ENCODE results near the gene BMPR1A. TPM values are rescaled to one million over a fixed set of nuclear protein-coding genes. Genes with fewer than 3 reads are reported as not detected.

The BMPR1A gene
- 3.3 TPM for total RNA-seq

DNA sequence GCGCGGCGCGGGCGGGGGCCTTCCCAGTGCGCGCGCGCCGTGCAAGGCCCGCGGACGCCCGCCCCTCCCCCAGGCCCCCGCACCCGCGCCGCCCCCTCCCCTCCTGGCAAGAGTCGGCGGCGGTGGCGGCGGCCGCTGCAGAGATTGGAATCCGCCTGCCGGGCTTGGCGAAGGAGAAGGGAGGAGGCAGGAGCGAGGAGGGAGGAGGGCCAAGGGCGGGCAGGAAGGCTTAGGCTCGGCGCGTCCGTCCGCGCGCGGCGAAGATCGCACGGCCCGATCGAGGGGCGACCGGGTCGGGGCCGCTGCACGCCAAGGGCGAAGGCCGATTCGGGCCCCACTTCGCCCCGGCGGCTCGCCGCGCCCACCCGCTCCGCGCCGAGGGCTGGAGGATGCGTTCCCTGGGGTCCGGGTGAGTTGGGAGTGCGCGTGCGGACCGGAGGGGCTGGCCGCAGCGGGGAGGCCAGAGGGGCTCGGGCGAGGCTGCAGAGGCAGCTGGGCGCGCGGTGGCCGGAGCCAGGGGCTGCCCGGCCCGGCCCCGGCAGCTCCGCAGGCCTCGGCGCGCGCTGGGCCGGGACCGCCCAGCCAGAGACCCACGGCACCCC, at the start of gene BMPR1A:
Gene BMPR1A, plus strand, starts transcription at position 109 of the 602 bp plus-strand sequence. CDS start 119,400 bp downstream, outside the sequence.
- no peaks in the 10 kb centered on the region for H3K9me3 ChIP-seq (ENCODE audit: low read depth, low read length)
- peaks cover 62% of the 10 kb centered on the region for H3K27me3 ChIP-seq (ENCODE audit: insufficient read depth, low read length)
- peak within 1 kb of the TSS; percentile 56 for H3K4me3 ChIP-seq (ENCODE audit: low read length)
- peaks cover 13% of the 10 kb centered on the region for H3K4me1 ChIP-seq (ENCODE audit: insufficient read depth, low read length)

DNA sequence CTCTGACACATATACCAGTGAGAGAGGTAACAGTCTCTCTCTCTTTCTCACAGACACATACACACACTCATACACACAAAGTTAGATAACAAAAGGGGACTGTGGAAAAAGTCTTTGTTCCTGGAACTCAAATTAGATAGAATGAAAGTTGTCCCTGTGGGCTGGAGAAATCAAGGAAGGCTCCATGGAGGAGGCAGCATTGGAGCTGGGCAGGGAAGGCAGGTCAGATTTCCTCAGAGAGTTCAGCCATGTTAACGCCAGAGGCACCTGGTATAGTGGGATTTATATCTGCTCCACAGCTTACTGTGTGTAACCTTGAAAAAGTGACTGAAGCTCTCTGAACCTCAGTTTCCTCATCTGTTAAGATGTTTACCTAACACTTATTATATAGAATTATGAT, 49.4 kb upstream of the BMPR1A start:
- no peak overlapping the region for H3K4me3 ChIP-seq (ENCODE audit: low read length)
- H3K27me3 ChIP-seq (ENCODE audit: insufficient read depth, low read length): no peaks in the 10 kb centered on the region
- no peaks in the 10 kb centered on the region for H3K9me3 ChIP-seq (ENCODE audit: low read depth, low read length)
- peaks cover 6% of the 10 kb centered on the region for H3K4me1 ChIP-seq (ENCODE audit: insufficient read depth, low read length)

DNA sequence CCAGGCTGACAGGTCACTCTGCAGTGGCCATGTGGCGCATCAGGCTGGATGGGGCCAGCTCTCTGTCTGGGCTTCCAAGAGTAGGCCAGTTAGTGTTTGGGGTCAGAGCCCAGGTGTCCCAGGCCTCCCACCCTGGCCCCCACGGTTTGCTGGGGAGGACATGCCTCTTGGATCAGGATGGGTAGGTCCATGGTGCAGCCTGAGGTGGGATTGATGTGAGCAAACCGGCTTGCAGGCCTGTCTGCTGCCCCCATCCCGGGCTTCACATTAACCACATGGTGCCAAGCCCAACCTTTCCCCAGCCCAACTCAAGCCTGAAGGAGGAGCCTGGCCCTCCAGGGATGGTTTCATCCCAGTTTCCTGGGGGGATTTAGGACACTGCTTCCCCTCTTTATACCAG, 48.9 kb upstream of the BMPR1A start:
- no peak overlapping the region for H3K4me3 ChIP-seq (ENCODE audit: low read length)
- peaks cover 11% of the 10 kb centered on the region for H3K4me1 ChIP-seq (ENCODE audit: insufficient read depth, low read length)
- no peaks in the 10 kb centered on the region for H3K27me3 ChIP-seq (ENCODE audit: insufficient read depth, low read length)
- no peaks in the 10 kb centered on the region for H3K9me3 ChIP-seq (ENCODE audit: low read depth, low read length)

DNA sequence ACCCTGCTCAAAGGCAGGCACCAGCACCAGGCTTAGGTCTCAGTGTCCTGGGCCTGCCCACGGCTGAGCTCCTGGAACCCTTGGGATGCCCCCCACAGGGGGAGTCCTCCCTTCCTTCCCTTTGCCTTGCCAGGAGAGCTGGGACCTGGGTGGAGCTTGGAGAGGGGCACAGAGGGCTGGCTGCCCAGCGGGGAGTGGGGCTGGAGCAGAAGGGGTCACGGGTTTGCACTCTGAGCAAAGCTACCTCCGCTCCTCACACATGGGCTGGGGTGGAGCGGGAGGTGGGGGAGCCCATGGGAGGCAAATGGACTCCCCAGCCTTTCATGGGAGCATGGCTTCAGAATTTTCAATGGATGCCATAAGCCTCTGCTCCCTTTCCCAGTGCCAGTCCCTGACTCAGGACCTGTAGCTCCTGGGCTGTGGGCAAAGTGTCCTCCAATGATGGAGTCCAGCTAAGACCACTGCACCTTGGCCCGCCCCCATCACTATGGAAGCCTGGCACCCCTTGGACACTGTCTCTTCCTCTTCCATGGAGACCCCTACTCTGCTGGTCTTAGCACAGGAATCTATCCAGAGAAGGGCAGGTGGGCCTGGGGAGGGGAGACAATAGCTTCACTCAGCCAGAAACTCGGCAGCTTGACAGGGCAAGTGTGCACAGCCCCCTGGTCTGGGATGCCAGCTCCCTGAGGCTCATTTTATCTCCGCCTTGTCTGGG, 48.2 kb upstream of the BMPR1A start:
- H3K4me1 ChIP-seq (ENCODE audit: insufficient read depth, low read length): peaks cover 11% of the 10 kb centered on the region
- H3K9me3 ChIP-seq (ENCODE audit: low read depth, low read length): no peaks in the 10 kb centered on the region
- H3K27me3 ChIP-seq (ENCODE audit: insufficient read depth, low read length): no peaks in the 10 kb centered on the region
- H3K4me3 ChIP-seq (ENCODE audit: low read length): no peak overlapping the region

DNA sequence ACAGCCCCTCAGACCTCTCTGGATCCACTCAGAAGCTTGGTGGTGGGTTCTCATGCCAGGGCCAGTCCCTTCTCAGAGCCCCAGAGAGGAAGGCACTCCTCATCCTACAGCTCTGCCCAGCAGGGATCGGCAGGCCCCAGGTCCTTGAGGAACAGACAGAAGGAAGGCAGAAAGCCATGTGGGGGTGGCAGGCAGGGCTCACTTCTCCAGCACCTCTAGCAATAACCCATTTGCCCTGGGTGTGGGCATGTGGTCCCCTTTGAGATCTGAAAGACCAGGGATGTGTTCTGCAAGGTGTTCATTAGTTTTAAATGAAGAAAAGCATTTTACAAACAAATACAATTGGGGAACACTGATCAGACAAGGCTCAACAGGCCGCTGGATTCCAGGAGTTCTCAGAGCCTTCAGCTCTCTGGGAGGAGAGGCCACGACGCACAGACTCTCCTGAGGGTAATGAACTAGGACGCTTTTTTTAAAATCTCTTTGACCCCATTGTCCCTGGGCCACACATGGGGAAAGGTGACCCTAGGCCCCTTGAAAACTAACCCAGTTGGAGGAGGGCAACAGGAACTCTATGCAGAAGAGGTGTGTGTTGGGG, 47.5 kb upstream of the BMPR1A start:
- Histone ChIP-seq H3K4me1 (ENCODE audit: insufficient read depth, low read length) (peaks cover 11% of the 10 kb centered on the region), H3K27me3 (ENCODE audit: insufficient read depth, low read length) (no peaks in the 10 kb centered on the region), H3K4me3 (ENCODE audit: low read length) (no peak overlapping the region), H3K9me3 (ENCODE audit: low read depth, low read length) (no peaks in the 10 kb centered on the region)

DNA sequence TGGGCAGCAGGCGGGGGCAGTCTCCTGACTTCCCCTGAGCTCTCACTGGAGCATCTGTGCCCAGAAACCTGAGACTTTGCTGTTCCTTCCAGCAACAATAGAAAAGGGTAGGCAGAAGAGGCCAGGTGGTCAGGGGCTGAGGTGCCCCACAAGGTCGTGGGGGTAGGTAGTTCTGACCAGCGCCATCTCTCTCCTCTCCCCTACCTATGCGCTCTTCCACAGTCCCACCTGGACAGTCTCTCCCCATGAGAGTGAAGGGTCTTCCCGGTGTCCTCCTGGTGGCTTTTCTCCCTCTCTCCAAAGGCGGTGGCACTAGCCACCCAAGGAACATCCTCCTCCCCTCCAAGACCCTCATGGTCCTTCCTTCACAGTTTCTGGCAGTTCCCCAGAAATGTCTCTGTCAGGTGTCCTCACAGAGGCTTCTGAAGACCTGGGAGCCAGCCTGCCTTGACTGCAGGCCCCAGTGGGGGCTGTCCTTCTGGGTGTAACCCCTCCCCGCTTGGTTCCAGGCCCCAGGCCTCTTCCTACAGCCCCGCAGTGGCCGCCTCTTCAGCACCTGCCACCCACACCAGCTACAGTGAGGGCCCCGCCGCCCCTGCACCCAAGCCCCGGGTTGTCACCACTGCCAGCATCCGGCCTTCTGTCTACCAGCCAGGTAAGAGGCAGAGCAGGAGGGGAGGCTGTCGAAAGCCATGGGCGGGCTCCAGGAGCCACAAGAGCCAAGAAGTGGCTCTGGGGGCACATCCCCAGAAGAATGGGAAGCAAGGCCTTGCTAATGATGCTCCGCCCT, 46.8 kb upstream of the BMPR1A start:
- H3K4me1 ChIP-seq (ENCODE audit: insufficient read depth, low read length): peaks cover 11% of the 10 kb centered on the region
- no peaks in the 10 kb centered on the region for H3K9me3 ChIP-seq (ENCODE audit: low read depth, low read length)
- no peak overlapping the region for H3K4me3 ChIP-seq (ENCODE audit: low read length)
- no peaks in the 10 kb centered on the region for H3K27me3 ChIP-seq (ENCODE audit: insufficient read depth, low read length)

DNA sequence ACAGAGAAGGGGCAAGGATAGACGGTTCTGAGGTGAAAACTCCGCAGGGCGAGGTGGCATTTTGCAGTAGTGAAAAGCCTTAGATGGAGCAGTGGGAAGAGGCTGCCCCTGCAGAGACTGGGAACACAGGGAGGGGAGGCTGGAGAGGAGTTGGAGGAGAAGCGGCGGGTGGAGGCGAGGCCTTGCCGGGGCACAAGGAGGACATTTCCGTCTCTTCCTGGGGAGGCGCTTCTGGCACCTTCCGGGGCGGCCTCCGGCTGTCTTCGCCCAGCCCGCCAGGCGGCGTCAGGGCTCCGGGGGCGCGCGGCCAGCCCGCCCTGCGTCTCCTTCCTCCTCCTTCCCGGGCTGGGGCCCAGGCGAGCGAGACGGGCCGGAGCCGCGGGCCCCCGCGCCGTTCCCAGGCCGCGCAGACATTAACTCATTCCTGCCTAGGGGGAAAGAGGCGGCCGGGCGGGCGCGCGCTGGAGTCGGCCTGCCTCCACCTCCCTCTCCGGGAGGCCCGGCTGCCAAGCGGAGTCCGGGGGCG, 45.4 kb upstream of the BMPR1A start:
- H3K4me3 ChIP-seq (ENCODE audit: low read length): peak overlapping the region; percentile 66
- H3K4me1 ChIP-seq (ENCODE audit: insufficient read depth, low read length): peaks cover 11% of the 10 kb centered on the region
- H3K9me3 ChIP-seq (ENCODE audit: low read depth, low read length): no peaks in the 10 kb centered on the region
- H3K27me3 ChIP-seq (ENCODE audit: insufficient read depth, low read length): no peaks in the 10 kb centered on the region

DNA sequence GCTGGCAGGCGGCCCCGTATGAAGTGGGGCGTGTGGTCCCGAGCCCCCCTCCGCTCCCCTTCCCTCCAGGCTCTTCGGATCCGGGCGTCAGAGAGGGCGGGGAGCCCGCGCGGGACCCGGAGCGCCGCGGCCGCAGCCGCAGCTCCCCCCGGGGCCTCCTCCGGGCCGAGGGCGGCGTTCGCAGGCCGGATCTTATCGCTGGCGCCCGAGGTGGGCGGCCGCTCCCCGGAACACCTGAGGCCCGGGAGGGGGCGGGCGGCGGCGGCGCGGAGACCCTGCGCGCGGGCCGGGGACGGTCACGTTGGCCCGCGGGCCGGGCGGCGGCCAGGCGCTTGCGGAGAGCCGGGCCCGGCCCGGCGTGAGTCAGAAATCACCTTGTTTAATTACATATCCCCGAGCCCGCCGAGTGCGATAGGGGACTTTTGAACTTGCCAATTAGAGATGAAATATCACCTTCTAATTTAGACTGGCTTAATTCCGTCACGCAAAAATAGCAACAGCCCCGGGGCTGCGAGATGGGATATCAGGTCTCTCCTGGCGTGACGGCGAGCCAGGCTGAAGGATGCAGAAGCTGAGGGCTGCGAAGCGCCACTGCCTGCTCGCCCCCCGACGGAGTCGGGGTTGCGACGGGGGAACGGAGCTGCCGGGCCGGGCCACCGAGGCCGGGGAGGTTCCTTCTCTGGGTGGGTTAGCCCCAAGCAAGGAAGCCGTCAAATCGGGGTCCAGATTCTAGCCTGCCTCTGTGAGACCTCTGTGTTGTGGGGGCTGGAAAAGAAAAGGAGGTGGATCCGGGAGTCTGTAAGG, 44.7 kb upstream of the BMPR1A start:
- Histone ChIP-seq H3K9me3 (ENCODE audit: low read depth, low read length) (no peaks in the 10 kb centered on the region), H3K4me3 (ENCODE audit: low read length) (peak overlapping the region; percentile 66), H3K4me1 (ENCODE audit: insufficient read depth, low read length) (peaks cover 11% of the 10 kb centered on the region), H3K27me3 (ENCODE audit: insufficient read depth, low read length) (no peaks in the 10 kb centered on the region)

DNA sequence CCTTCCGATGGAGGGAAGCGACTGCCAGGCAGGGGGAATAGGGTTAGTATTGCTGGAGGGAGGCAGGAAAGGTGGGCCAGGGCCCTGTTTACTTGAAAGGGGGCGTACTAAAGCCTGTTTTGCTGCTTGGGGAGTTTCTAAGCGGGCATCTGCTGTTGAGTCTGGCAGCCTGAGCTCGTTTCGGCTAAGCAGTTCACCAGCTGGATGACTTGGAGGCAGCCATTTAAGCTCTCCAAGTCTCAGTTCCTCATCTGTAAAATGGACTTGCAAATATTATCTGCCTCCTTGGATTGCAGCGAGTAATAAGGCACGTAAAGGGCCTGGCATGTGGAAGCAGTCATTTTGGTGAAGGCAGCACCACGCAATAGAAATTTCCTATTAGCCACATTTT, 44.1 kb upstream of the BMPR1A start:
- Histone ChIP-seq H3K9me3 (ENCODE audit: low read depth, low read length) (no peaks in the 10 kb centered on the region), H3K27me3 (ENCODE audit: insufficient read depth, low read length) (no peaks in the 10 kb centered on the region), H3K4me3 (ENCODE audit: low read length) (peak overlapping the region; percentile 66), H3K4me1 (ENCODE audit: insufficient read depth, low read length) (peaks cover 11% of the 10 kb centered on the region)

DNA sequence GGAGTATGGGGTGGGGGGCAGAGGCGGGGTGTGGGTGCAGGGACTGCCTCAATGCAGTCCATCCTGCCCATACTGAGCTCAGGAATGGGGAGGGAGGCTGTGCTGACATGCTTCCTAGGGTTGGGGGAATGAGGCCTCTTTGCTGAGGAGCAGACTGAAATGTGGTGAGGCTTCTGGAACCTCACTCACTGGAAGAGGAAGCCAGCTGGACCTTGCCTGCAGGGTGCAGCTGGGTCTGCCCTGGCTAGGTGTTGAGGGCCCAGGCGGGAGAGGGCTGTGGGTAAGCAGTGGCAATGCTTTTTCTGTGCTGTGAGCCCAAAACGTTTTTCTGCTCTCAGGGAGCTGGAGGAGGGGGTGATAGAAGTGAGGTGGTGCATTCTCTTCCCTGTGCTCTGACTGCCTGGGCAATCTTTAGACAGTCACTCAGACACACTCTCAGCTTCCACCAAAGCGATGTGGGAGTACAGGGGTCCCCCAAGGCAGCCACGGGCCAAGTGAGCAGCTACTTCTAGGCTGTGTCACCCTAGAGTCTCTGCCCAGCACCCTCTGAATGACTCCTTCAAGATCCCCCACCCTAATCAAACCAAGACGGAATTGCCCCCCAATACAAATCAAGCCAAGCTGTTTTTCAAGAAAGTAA, 41.1 kb upstream of the BMPR1A start:
- Histone ChIP-seq H3K4me1 (ENCODE audit: insufficient read depth, low read length) (peaks cover 11% of the 10 kb centered on the region), H3K9me3 (ENCODE audit: low read depth, low read length) (no peaks in the 10 kb centered on the region), H3K4me3 (ENCODE audit: low read length) (no peak overlapping the region), H3K27me3 (ENCODE audit: insufficient read depth, low read length) (no peaks in the 10 kb centered on the region)

DNA sequence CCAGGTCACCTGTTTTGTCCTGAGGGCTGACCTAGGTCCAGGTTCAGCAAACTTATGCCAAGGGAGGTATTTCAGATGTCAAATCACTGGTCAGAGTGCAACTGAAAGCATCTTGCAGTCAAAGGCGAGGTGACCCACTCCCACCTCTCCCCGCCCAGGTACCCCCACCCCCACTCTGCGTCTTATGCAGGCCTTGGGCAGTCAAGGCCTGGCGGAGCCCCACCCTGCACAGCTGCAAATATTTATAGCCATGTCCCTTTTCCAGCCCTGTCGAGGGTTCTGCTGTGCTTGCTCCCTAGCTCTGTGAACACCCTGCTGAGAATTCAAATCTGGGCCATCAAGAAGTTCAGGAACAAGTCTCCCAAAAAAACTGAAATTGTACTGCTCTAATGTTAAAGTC, 40.6 kb upstream of the BMPR1A start:
- H3K9me3 ChIP-seq (ENCODE audit: low read depth, low read length): no peaks in the 10 kb centered on the region
- H3K4me3 ChIP-seq (ENCODE audit: low read length): no peak overlapping the region
- peaks cover 8% of the 10 kb centered on the region for H3K4me1 ChIP-seq (ENCODE audit: insufficient read depth, low read length)
- no peaks in the 10 kb centered on the region for H3K27me3 ChIP-seq (ENCODE audit: insufficient read depth, low read length)

DNA sequence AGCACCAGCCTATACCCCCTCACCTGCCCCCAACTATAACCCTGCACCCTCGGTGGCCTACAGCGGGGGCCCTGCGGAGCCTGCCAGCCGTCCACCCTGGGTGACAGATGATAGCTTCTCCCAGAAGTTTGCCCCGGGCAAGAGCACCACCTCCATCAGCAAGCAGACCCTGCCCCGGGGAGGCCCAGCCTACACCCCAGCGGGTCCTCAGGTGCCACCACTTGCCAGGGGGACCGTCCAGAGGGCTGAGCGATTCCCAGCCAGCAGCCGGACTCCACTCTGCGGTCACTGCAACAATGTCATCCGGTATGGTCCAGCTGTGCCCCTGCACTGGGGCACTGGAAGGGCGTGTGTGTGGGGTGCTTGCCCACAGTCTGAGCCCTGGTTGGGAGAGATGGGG, 40.0 kb upstream of the BMPR1A start:
- H3K4me3 ChIP-seq (ENCODE audit: low read length): no peak overlapping the region
- no peaks in the 10 kb centered on the region for H3K27me3 ChIP-seq (ENCODE audit: insufficient read depth, low read length)
- peaks cover 7% of the 10 kb centered on the region for H3K4me1 ChIP-seq (ENCODE audit: insufficient read depth, low read length)
- no peaks in the 10 kb centered on the region for H3K9me3 ChIP-seq (ENCODE audit: low read depth, low read length)

DNA sequence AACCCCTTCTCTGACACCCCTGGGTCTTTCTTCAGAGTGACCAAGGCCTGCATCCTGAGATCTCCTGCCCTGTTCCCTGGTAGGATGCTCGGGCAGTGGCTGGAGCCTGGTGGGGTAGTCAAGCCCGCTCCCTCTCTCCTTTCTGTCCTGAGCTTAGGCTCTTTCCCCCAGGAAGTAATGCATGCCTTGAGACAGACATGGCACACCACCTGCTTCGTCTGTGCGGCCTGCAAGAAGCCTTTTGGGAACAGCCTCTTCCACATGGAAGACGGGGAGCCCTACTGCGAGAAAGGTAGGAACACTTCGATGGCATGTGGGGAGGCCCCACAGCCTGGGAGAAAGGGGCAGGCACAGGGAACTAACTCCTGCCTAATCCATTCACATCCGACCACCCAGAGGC, 37.9 kb upstream of the BMPR1A start:
- no peak overlapping the region for H3K4me3 ChIP-seq (ENCODE audit: low read length)
- peaks cover 6% of the 10 kb centered on the region for H3K4me1 ChIP-seq (ENCODE audit: insufficient read depth, low read length)
- H3K27me3 ChIP-seq (ENCODE audit: insufficient read depth, low read length): peaks cover 3% of the 10 kb centered on the region
- H3K9me3 ChIP-seq (ENCODE audit: low read depth, low read length): no peaks in the 10 kb centered on the region

DNA sequence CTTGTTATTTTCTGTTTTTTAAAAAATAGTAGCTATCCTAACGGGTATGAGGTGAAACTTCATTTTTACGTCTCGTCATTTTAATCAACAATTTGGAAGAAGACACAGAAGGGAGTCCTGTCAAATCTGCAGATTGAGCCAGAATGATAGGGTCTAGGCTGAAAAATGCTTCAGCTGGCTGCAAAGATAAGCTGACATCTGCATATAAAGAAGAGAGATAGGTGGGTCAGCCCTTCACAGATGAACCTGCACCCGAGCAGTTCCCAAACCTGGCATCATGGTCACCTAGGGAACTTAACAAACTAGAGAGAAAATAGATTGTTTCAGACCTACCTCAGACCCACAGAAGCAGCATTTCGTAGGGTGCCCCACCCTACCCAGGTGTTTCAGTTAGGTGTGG, 35.2 kb upstream of the BMPR1A start:
- H3K4me3 ChIP-seq (ENCODE audit: low read length): no peak overlapping the region
- H3K9me3 ChIP-seq (ENCODE audit: low read depth, low read length): no peaks in the 10 kb centered on the region
- peaks cover 3% of the 10 kb centered on the region for H3K27me3 ChIP-seq (ENCODE audit: insufficient read depth, low read length)
- H3K4me1 ChIP-seq (ENCODE audit: insufficient read depth, low read length): peaks cover 6% of the 10 kb centered on the region
